Upper lobe of right lung (tissue), 1 donor: Measurements from ENCODE around the gene TAPT1. TPM values are rescaled to one million over a fixed set of nuclear protein-coding genes. Genes with fewer than 3 reads are reported as not detected.
A peak's percentile ranks its signal among the peaks of the same experiment; 100 is the strongest.
"Not testable (repeated sequence)": the region's sequence is repeated elsewhere in the genome, so short reads cannot be mapped to it uniquely, and the experiment has no call there.

Source experiments
- ATAC-seq: fragments of 200-7000 bp; cut with Tn5 transposase; one replicate; pipeline ENCODE4 v1.9.1; 2020; ENCODE audit warnings: mild to moderate bottlenecking, moderate library complexity
- DNase-seq: peaks from one replicate; pipeline ENCODE4 v3.0.0-alpha.2; 2020
- H3K27ac ChIP-seq: fragments of 200-600 bp; one replicate; pipeline ENCODE4 v1.8.0; 2022
- H3K27me3 ChIP-seq: fragments of 200-600 bp; one replicate; pipeline ENCODE4 v1.8.0; 2022; ENCODE audit warnings: mild to moderate bottlenecking
- H3K36me3 ChIP-seq: fragments of 200-600 bp; one replicate; pipeline ENCODE4 v1.8.0; 2022
- H3K4me1 ChIP-seq: fragments of 200-600 bp; one replicate; pipeline ENCODE4 v1.8.0; 2022
- H3K4me3 ChIP-seq: fragments of 200-600 bp; one replicate; pipeline ENCODE4 v1.8.0; 2022; ENCODE audit warnings: mild to moderate bottlenecking
- H3K9me3 ChIP-seq: fragments of 200-600 bp; one replicate; pipeline ENCODE4 v1.8.0; 2022
- intact Hi-C: fragments of 100-400 bp; cut with DNase I; formaldehyde crosslinking; loops from one replicate; pipeline ENCODE4 v1.11.0; 2022
- total RNA-seq: library from RNA; stranded (reverse); fragmentation: NEBNext Ultra II Directional; extraction: Animal tissue kit (Norgen Biotek cat#: 25700); gene quantifications from one replicate; pipeline ENCODE4 v1.2.1, GENCODE V29; 2021
- TF ChIP-seq, protein P1 (sequence below): fragments of 200-600 bp; IDR thresholded peaks from one replicate; pipeline ENCODE4 v1.8.0; 2022; ENCODE audit warnings: antibody characterized with exemption
- donor health status: DM: no; HTN: yes; CAD: no; lungs with severe emphysema.

The TAPT1 gene
- total RNA-seq, 1 donor from 2014 or later = 66.5 TPM

DNA sequence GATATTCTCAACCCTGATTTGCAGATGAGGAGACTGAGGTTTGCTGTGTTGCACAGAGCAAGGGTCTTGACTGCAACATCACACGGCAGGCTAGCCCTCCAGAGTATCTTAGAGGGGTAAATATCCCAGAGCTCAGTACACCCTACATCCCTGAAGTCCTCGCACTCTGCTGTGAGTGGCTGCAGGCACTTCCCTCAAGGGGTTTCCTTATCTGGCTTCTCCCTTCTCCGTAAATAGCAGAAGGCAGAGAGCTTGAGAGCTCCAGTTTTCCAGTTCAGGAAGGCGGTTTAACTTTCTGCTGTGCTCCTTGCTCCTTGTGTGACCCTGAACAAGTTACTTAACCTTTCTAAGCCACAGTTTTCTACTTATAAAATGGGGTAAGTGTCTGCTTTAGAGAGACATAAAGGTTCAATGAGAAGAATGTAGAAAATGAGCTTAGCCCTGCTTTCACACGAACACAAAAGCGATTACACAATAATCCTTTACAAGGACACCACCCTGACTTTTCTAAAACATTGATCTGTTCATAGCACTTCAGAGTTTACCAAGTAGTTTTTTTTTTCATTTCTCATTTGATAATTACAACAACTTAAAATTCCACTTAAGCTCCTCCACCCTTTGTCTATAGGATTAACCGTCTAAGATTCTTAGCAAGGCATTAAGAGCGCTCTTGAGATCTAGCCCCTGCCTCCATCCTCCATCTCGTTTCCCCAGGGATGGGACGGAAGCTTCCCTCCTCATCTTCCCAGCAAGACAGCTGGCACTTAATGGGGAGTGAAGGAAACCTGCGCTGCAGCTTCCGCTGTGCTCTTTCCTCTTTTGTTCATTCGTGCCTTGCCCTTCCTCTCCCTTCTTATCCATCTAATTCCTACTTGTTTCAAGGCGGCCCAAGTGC is 68.4 kb downstream of the TAPT1 start:
- Histone ChIP-seq H3K36me3 (peaks cover 12% of the 10 kb centered on the region), H3K4me3 (no peak overlapping the region), H3K27me3 (no peaks in the 10 kb centered on the region), H3K9me3 (no peaks in the 10 kb centered on the region), H3K4me1 (no peaks in the 10 kb centered on the region), H3K27ac (no peak overlapping the region)
- TF ChIP-seq, protein P1, sequence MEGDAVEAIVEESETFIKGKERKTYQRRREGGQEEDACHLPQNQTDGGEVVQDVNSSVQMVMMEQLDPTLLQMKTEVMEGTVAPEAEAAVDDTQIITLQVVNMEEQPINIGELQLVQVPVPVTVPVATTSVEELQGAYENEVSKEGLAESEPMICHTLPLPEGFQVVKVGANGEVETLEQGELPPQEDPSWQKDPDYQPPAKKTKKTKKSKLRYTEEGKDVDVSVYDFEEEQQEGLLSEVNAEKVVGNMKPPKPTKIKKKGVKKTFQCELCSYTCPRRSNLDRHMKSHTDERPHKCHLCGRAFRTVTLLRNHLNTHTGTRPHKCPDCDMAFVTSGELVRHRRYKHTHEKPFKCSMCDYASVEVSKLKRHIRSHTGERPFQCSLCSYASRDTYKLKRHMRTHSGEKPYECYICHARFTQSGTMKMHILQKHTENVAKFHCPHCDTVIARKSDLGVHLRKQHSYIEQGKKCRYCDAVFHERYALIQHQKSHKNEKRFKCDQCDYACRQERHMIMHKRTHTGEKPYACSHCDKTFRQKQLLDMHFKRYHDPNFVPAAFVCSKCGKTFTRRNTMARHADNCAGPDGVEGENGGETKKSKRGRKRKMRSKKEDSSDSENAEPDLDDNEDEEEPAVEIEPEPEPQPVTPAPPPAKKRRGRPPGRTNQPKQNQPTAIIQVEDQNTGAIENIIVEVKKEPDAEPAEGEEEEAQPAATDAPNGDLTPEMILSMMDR = no peak
- DNase-seq (no peak), ATAC-seq (peak; percentile 75)
- intact Hi-C loops = no loop called here

DNA sequence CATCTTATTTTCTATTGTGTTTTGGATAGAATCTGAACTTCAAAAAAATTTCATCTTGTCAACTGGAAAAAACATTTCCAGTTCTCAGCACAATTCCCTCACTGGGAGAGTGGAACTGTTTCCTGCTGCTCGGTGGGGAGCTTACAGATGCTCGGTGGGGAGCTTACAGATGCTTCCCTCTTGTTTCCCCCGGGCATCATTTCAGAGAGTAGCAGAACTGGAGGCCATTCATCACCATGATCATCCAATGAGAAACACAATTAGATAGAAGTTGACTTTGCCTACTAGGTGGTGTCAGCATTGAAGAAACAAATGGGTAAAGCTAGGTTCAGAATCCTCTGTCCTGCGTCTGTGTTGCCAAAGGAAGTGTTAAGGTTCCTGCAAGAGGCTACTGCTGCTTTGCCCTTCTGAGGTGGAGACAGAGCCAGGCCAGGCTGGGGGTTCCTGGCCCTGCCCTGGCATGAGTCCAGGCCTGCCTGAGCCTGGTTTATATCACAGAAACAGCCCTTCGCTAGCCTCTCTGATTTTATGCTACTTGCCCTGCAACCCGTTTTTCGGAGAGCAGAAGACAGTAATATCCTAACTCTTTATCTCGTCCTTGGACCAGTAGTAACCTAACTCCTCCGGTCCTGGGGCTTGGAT is 70.6 kb downstream of the TAPT1 start:
- DNase-seq = no peak
- Histone ChIP-seq H3K27me3 (no peaks in the 10 kb centered on the region), H3K9me3 (no peaks in the 10 kb centered on the region), H3K36me3 (no peaks in the 10 kb centered on the region), H3K4me3 (no peak overlapping the region), H3K4me1 (no peaks in the 10 kb centered on the region), H3K27ac (no peak overlapping the region)
- TF ChIP-seq, protein P1 = no peak
- intact Hi-C loops = no loop called here
- no peak for ATAC-seq

DNA sequence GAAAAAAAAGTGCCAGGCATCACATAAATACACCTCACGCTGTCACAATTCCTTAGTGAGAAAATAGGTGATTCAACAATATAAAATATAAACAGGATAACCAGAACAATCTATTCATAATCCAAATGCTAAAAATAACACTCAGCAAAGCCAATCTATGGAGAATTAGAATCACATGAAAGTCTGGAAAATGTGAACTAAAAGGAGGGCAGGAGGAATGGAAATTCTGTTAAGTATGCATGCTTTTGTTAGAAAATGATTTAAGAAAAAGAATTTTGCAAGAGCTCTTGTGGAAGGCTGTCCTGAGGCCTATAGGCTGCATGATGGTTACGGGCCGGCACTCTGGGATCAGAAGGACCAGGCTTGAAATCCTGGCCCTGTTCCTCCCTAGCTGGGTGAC is 71.8 kb downstream of the TAPT1 start:
- no peak overlapping the region for H3K27ac ChIP-seq
- no peaks in the 10 kb centered on the region for H3K9me3 ChIP-seq
- ATAC-seq = no peak
- H3K36me3 ChIP-seq = no peaks in the 10 kb centered on the region
- H3K4me1 ChIP-seq = no peaks in the 10 kb centered on the region
- no peak overlapping the region for H3K4me3 ChIP-seq
- H3K27me3 ChIP-seq = no peaks in the 10 kb centered on the region
- no peak for DNase-seq
- intact Hi-C loops = no loop called here
- TF ChIP-seq, protein P1 = no peak

DNA sequence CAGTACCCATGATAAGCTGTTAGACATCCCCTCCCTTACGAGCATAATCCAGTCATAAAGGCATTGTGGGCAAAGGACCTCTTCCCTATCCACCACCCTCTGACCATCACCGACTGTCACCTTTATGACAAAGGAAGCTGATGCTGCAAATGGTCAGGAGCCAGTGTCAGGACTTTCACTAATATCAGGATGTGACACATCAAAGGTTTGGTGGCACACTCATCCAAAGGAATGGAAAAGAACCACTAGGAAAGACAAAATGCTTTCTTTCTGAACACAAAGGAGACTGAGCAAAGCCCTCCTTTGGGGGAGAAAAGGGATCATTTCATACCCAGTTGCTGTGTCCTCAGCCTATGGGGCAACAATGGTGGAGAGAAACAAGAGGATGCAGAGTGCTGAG is 75.6 kb downstream of the TAPT1 start:
- TF ChIP-seq, protein P1 = no peak
- DNase-seq = no peak
- Histone ChIP-seq H3K27me3 (no peaks in the 10 kb centered on the region), H3K4me3 (no peak overlapping the region), H3K4me1 (no peaks in the 10 kb centered on the region), H3K27ac (no peak overlapping the region), H3K9me3 (no peaks in the 10 kb centered on the region), H3K36me3 (no peaks in the 10 kb centered on the region)
- intact Hi-C loops = no loop called here
- no peak for ATAC-seq

DNA sequence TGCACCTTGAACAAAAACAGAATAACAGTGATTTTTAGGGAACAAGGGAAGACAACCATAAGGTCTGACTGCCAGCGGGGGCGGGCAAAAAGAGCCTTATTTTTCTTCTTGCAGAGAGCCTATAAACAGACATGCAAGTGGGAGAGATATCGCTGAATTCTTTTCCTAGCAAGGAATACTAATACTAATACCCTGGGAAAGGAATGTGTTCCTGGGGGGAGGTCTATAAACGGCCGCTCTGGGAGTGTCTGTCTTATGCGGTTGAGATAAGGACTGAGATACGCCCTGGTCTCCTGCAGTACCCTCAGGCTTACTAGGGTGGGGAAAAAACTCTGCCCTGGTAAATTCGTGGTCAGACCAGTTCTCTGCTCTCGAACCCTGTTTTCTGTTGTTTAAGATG is 81.4 kb downstream of the TAPT1 start:
- intact Hi-C loops, H3K9me3 ChIP-seq, H3K4me3 ChIP-seq, DNase-seq, H3K4me1 ChIP-seq, ATAC-seq, H3K36me3 ChIP-seq, H3K27ac ChIP-seq, H3K27me3 ChIP-seq: not testable (repeated sequence)

DNA sequence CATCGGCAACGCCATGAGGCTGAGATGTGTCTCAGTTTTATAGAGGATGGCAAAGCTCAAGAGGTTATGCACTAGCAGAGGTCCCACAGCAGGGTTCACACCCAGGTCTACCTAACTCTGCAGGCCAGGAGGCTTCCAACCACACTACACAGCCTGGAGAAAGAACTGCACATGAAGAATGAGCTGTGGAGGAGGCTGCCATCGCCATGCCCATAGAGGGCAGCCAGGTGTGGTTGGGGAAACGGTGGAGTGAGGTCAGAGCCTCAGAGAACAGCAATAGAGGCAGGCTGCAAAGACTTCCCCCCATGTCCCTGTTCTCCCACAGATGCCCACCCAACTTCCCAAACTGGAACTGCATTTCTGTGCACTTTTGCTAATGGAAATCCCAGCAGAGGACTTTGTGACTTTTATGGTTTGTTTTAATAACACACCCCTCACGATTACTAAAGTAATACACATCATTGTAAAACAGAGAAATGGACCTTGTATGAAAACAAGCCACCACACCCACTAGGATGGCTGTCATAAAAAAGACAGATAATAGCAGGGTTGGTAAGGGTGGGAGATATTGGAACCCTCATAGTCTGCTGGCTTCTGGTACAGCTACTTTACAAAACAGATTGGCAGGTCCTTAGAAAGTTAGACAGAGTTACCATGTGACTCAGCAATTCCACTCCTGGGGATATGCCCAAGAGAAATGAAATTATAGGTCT is 83.5 kb downstream of the TAPT1 start:
- H3K4me3 ChIP-seq = no peak overlapping the region
- H3K4me1 ChIP-seq = no peaks in the 10 kb centered on the region
- H3K27me3 ChIP-seq = no peaks in the 10 kb centered on the region
- no peak overlapping the region for H3K27ac ChIP-seq
- TF ChIP-seq, protein P1 = no peak
- DNase-seq (no peak), ATAC-seq (no peak)
- H3K36me3 ChIP-seq = no peaks in the 10 kb centered on the region
- intact Hi-C loops = no loop called here
- no peaks in the 10 kb centered on the region for H3K9me3 ChIP-seq
